ENCODE data around the gene ITLN2. TPM values are rescaled to one million over a fixed set of nuclear protein-coding genes. Genes with fewer than 3 reads are reported as not detected.

The ITLN2 gene
- total and polyA plus RNA-seq, 9 of the 15 experiments (the other 6 are each of a cell fraction or from before 2014, with no cell fraction given), result not detected

DNA sequence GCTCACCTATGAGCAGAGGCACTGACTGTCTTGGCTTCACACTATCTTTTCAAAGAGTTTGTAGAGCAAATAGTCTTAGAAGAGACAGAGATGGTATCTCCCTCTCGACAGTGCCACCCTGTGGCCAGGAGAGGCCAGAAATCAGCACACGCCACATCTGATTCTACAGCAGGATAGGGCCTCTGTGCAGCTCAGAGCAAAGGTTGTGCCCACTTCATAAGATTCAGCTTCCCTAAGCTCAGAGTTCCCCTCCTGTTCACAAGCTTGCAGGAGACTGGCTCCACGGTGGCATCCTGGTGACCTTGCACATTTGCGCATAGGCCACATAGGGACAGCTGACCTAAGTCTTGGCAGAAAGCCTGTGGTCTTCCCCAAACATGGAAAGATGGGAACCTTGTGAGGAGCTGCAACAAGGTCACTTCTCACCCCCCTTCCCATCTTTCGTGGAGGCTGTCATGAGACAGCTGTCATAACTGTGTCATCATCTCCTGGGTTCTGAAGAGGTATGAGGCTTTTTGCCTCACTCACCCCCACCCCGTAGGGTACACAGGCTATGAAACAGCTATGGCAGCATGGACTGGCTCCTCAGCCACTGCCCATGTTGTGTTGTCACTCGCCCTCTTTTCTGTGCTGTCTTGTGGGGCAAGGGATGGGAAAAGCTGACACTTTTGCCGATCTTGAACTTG lies 3.0 kb downstream of the ITLN2 start (continued):
- TF ChIP-seq, protein P1, sequence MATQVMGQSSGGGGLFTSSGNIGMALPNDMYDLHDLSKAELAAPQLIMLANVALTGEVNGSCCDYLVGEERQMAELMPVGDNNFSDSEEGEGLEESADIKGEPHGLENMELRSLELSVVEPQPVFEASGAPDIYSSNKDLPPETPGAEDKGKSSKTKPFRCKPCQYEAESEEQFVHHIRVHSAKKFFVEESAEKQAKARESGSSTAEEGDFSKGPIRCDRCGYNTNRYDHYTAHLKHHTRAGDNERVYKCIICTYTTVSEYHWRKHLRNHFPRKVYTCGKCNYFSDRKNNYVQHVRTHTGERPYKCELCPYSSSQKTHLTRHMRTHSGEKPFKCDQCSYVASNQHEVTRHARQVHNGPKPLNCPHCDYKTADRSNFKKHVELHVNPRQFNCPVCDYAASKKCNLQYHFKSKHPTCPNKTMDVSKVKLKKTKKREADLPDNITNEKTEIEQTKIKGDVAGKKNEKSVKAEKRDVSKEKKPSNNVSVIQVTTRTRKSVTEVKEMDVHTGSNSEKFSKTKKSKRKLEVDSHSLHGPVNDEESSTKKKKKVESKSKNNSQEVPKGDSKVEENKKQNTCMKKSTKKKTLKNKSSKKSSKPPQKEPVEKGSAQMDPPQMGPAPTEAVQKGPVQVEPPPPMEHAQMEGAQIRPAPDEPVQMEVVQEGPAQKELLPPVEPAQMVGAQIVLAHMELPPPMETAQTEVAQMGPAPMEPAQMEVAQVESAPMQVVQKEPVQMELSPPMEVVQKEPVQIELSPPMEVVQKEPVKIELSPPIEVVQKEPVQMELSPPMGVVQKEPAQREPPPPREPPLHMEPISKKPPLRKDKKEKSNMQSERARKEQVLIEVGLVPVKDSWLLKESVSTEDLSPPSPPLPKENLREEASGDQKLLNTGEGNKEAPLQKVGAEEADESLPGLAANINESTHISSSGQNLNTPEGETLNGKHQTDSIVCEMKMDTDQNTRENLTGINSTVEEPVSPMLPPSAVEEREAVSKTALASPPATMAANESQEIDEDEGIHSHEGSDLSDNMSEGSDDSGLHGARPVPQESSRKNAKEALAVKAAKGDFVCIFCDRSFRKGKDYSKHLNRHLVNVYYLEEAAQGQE (IDR thresholded peaks at IDR 0.05; ENCODE audit: borderline replicate concordance), result peak; percentile 80; the same call in 1 of the 2 replicates
- TF ChIP-seq, protein P1 (CRISPR knock-in tag; IDR thresholded peaks at IDR 0.05; ENCODE audit: low read depth), result no peak
- peak; percentile 56 for TF ChIP-seq SMC3 (conservative IDR thresholded peaks at IDR 0.05; ENCODE audit: insufficient read depth, low read depth, low read length)
- TF ChIP-seq PTBP1 (IDR thresholded peaks at IDR 0.05; ENCODE audit: low read depth, low read length), result no peak
- TF ChIP-seq, protein P2, sequence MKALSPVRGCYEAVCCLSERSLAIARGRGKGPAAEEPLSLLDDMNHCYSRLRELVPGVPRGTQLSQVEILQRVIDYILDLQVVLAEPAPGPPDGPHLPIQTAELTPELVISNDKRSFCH (CRISPR knock-in tag; IDR thresholded peaks at IDR 0.05), result no peak
- TF ChIP-seq, protein P2 (tag; IDR thresholded peaks at IDR 0.05), result no peak
- TF ChIP-seq DEAF1 (CRISPR knock-in tag; IDR thresholded peaks at IDR 0.05), result peak; percentile 82
- TF ChIP-seq, protein P3, sequence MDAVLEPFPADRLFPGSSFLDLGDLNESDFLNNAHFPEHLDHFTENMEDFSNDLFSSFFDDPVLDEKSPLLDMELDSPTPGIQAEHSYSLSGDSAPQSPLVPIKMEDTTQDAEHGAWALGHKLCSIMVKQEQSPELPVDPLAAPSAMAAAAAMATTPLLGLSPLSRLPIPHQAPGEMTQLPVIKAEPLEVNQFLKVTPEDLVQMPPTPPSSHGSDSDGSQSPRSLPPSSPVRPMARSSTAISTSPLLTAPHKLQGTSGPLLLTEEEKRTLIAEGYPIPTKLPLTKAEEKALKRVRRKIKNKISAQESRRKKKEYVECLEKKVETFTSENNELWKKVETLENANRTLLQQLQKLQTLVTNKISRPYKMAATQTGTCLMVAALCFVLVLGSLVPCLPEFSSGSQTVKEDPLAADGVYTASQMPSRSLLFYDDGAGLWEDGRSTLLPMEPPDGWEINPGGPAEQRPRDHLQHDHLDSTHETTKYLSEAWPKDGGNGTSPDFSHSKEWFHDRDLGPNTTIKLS (IDR thresholded peaks at IDR 0.05; ENCODE audit: borderline replicate concordance, low read depth), result no peak
- no peak for TF ChIP-seq FOXK2 (conservative IDR thresholded peaks at IDR 0.05 in 1 of 2, IDR thresholded peaks at IDR 0.05 in 1 of 2; ENCODE audit: low read depth in 2 of 2)
- TF ChIP-seq HDAC8 (tag; IDR thresholded peaks at IDR 0.05), result no peak
- TF ChIP-seq CREM (IDR thresholded peaks at IDR 0.05; ENCODE audit: low read depth), result 0 out of 2 replicates have a peak, but pooled peaks have one; percentile 18
- TF ChIP-seq, protein P4, sequence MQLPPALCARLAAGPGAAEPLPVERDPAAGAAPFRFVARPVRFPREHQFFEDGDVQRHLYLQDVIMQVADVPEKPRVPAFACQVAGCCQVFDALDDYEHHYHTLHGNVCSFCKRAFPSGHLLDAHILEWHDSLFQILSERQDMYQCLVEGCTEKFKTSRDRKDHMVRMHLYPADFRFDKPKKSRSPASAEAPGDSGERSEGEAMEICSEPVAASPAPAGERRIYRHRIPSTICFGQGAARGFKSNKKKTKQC (CRISPR knock-in tag; IDR thresholded peaks at IDR 0.05), result 0 out of 2 replicates have a peak, but pooled peaks have one; percentile 52
